Immature natural killer cell (primary cell): ENCODE measurements around the gene NGB. TPM values are rescaled to one million over a fixed set of nuclear protein-coding genes. Genes with fewer than 3 reads are reported as not detected.
A peak's percentile ranks its signal among the peaks of the same experiment; 100 is the strongest.
"Not testable (repeated sequence)": the region's sequence is repeated elsewhere in the genome, so short reads cannot be mapped to it uniquely, and the experiment has no call there.

Experiments
- DNase-seq, 3 donors: peaks; one replicate each; pipeline ENCODE4 v3.0.0; 2022; ENCODE audit warnings: mixed read lengths in 1 of 3
- H3K27ac Mint-ChIP-seq, 6 donors: one replicate each; pipeline ENCODE4 v1.8.0; 2020; ENCODE audit warnings: mixed read lengths in 6 of 6, mild to moderate bottlenecking in 5 of 6, inconsistent platforms in 4 of 6, moderate library complexity in 3 of 6
- H3K27me3 Mint-ChIP-seq, 3 donors: one replicate each; pipeline ENCODE4 v1.8.0; 2020 to 2021; ENCODE audit warnings: low read depth in 3 of 3, mild to moderate bottlenecking in 3 of 3, mixed read lengths in 3 of 3, moderate library complexity in 3 of 3, inconsistent platforms in 1 of 3
- H3K36me3 Mint-ChIP-seq, 3 donors: one replicate each; pipeline ENCODE4 v1.8.0; 2020; ENCODE audit warnings: mixed read lengths in 3 of 3, inconsistent platforms in 2 of 3, mild to moderate bottlenecking in 2 of 3
- H3K4me1 Mint-ChIP-seq, 2 donors: one replicate each; pipeline ENCODE4 v1.8.0; 2020; ENCODE audit warnings: inconsistent platforms in 2 of 2, mild to moderate bottlenecking in 2 of 2, mixed read lengths in 2 of 2, moderate library complexity in 1 of 2
- H3K4me3 Mint-ChIP-seq, 5 donors: one replicate each; pipeline ENCODE4 v1.8.0; 2020; ENCODE audit warnings: mild to moderate bottlenecking in 5 of 5, mixed read lengths in 5 of 5, inconsistent platforms in 3 of 5, moderate library complexity in 3 of 5
- H3K9me3 Mint-ChIP-seq, 6 donors: one replicate each; pipeline ENCODE4 v1.8.0; 2020; ENCODE audit warnings: mild to moderate bottlenecking in 6 of 6, mixed read lengths in 6 of 6, inconsistent platforms in 4 of 6, moderate library complexity in 3 of 6
- polyA plus RNA-seq, 3 donors: library from polyadenylated mRNA; unstranded; fragments of 300-500 nt; fragmentation: Illumina TruSeq; gene quantifications; one replicate each; pipeline ENCODE4 v1.2.3, GENCODE V29; 2021

NGB gene
- polyA plus RNA-seq, 3 donors from 2014 or later: not detected

DNA sequence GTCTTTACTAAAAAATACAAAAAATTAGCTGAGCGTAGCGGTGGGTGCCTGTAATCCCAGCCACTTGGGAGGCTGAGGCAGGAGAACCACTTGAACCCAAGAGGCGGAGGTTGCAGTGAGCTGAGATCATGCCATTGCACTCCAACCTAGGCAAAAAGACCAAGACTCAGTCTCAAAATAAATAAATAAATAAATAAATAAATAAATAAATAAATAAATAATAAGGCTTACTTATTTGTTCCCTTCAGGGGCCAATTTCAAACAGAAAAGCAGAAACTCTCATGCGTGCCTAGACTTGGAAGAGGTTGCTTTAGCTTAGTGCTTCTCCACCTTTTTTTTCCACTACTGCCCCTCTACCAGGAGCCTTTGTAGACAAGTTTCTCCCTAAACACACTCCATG is 9.9 kb upstream of the NGB start:
- not testable (repeated sequence) for H3K9me3 Mint-ChIP-seq, H3K27ac Mint-ChIP-seq, H3K4me3 Mint-ChIP-seq, DNase-seq, H3K27me3 Mint-ChIP-seq, H3K4me1 Mint-ChIP-seq
- peaks cover 11 to 24% (median 15%) of the 10 kb centered on the region in 3 donors for H3K36me3 Mint-ChIP-seq

DNA sequence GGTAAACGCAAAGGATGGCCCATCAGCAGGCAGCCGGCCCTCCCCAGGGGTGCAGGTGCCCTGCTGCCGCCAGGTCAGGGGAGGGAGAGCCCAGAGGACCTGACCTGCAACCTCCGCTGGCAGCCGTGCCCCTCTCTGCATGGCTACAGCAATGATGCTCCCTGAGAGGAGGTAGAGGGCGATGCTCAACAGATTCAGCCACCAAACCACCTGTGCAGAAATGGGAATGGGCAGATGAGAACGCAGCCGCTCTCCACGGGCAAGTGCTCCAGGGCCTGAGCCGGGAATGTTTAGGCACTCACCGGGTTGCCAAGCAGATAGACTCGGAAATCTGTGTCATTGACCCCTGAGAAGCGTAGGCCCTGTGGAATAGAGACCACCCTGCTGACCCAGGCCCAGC is 8.7 kb upstream of the NGB start:
- no peaks in the 10 kb centered on the region for H3K4me1 Mint-ChIP-seq
- H3K9me3 Mint-ChIP-seq: no peaks in the 10 kb centered on the region
- H3K36me3 Mint-ChIP-seq: peaks cover 0 to 12% (median 8%) of the 10 kb centered on the region in 3 donors
- H3K27ac Mint-ChIP-seq: no peak overlapping the region
- H3K27me3 Mint-ChIP-seq: no peaks in the 10 kb centered on the region
- no peak overlapping the region for H3K4me3 Mint-ChIP-seq
- DNase-seq: no peak

DNA sequence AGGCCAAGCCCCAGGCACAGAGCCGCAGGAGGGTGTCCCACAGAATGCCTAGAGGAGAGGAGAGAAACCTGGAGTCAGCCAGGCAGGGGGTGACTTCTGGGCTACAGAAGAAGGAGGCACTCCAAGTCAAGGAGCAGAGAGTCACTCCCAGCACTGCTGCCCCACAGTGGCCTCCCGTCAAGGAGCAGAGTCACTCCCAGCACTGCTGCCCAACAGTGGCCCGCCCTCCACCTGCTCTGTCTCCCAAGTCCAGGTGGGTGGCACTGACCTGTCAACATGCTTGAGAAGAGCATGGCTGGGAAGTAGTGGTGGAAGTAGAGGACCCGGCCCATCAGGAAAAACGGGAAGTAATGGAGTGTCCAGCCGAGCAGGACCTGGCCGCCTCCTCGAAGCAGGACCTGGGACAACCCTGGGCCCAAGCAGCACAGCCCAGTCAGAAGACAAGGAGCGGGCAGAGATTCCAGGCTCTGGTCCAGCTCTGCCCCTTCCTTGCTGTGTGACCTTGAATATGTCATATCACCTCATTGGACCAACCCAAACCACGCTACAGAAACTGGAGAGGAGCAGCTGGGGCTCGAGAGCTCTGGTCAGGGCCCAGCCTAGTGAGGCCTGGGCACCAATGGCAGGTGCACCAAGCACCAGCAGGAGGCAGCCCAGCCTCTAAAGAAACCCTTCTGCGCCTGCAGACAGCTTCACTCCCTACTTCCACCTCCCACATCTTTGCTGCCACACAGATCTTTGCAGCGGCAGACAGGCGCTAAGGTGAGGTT is 7.6 kb upstream of the NGB start:
- Mint-ChIP-seq H3K9me3 (no peaks in the 10 kb centered on the region), H3K27ac (no peak overlapping the region), H3K27me3 (no peaks in the 10 kb centered on the region), H3K36me3 (peaks cover 0 to 5% (median 2%) of the 10 kb centered on the region in 3 donors), H3K4me1 (no peaks in the 10 kb centered on the region), H3K4me3 (no peak overlapping the region)
- no peak for DNase-seq

DNA sequence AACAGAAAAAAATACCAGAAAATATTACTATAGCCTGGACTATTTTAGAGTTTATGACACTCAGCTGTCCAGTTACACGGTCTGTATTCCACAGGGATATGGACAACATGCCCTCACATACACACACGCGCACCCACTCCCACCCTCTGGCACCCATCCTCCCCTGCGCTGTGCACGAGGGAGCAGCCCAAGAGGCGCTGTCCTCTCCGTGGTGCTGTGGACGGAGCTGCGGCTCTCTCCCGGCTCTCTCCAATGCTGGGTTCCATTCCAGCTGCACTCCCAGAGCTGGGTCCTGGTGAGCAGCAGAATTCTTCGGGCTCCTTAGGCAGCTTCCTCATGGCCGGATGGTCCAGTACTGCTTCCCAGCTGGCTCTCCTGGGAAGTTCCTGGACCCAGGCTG is 6.0 kb upstream of the NGB start:
- Mint-ChIP-seq H3K9me3 (peaks cover 0 to 3% (median 0%) of the 10 kb centered on the region in 6 donors), H3K36me3 (peaks cover 0 to 3% (median 0%) of the 10 kb centered on the region in 3 donors), H3K27ac (no peak overlapping the region), H3K4me1 (no peaks in the 10 kb centered on the region), H3K27me3 (peaks cover 1 to 2% (median 2%) of the 10 kb centered on the region in 3 donors), H3K4me3 (no peak overlapping the region)
- no peak for DNase-seq

DNA sequence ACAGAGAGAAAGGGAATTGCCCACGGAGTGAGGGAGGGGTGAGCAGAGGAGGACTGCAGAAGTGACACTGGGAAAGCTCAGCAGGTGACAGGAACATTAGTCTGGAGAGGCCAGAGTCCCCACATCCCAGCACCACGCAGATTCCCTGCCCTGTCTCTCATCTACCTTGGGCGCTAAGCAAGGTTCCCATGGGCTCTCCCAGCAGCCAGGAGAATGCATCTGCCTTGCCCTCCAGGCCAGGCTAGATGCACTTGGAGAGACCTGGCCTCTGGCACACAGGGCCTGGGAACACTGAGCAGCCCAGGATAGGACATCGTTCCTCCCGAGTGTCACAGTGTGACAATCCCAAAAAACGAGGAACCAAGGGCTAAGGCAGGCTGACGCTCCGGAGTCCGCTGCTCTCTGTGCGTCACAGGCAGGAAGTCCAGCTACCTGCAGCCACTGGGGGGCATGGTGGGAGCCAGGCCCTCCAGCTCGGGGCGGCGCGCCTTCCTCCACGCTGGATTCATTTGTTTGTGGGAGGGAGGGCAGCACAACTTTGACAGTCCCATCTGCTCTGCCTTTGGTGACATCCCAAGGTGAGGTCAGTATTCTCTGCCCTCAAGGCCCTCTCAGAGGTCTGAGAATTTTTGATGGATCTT is 5.4 kb upstream of the NGB start:
- peaks cover 2 to 4% (median 3%) of the 10 kb centered on the region in 3 donors for H3K27me3 Mint-ChIP-seq
- H3K9me3 Mint-ChIP-seq: peaks cover 0 to 3% (median 0%) of the 10 kb centered on the region in 6 donors
- peak overlapping the region in 1 of 6 donors; percentile 35 for H3K27ac Mint-ChIP-seq
- H3K4me3 Mint-ChIP-seq: no peak overlapping the region
- DNase-seq: no peak
- peaks cover 0 to 3% (median 0%) of the 10 kb centered on the region in 3 donors for H3K36me3 Mint-ChIP-seq
- no peaks in the 10 kb centered on the region for H3K4me1 Mint-ChIP-seq

DNA sequence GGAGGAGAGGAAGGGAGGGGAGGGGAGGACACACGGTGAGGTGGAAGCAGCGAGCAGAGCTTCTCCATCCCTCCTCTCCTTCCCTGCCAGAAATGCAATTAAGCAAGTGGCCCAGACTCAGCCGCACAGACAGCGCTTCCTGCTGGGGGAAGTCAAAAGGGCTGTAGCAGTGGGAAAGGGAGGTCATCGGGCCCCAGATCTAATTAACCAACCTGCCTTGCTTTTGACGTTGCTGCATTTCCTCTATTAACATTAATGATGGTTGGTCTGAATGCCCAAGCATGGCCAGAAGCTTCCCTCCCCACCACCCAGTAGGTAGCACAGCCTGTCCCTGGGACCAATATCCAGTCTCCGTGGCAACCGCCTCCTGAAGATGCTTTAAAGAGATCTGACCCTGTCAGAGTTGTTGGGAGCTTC is 4.6 kb upstream of the NGB start:
- H3K9me3 Mint-ChIP-seq: peaks cover 0 to 3% (median 0%) of the 10 kb centered on the region in 6 donors
- H3K27me3 Mint-ChIP-seq: peaks cover 2 to 4% (median 3%) of the 10 kb centered on the region in 3 donors
- H3K36me3 Mint-ChIP-seq: peaks cover 0 to 3% (median 0%) of the 10 kb centered on the region in 3 donors
- no peak overlapping the region for H3K27ac Mint-ChIP-seq
- H3K4me1 Mint-ChIP-seq: no peaks in the 10 kb centered on the region
- no peak overlapping the region for H3K4me3 Mint-ChIP-seq
- no peak for DNase-seq

DNA sequence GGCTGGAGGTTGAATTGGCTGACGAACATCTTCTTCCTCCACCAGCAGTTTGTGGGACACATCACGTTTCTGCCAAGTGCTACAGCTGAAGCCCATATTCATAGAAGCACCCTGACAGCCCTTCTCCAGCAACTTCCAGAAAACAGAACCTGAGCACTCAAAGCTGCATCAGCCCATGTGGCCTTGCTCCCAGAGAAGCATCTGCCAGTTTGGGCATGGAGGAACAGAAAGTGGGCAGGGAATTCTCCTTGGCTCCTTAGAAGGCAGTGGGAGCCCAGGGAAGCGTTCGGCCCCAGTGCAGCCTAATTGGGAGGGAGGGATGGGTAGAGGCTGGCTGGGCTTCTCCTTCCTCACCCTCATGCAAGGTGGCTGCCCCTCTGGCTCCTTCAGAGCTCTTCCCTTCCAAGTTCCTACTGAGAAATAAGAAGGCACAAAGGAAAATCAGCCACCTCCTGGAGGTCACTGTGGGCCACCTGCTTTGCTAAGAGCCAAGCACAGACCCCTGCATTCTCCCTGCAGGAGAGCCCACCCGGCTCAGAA is 4.1 kb upstream of the NGB start:
- no peak overlapping the region for H3K27ac Mint-ChIP-seq
- H3K36me3 Mint-ChIP-seq: peaks cover 0 to 3% (median 0%) of the 10 kb centered on the region in 3 donors
- DNase-seq: no peak
- peaks cover 2 to 4% (median 4%) of the 10 kb centered on the region in 3 donors for H3K27me3 Mint-ChIP-seq
- no peaks in the 10 kb centered on the region for H3K4me1 Mint-ChIP-seq
- H3K4me3 Mint-ChIP-seq: no peak overlapping the region
- peaks cover 0 to 3% (median 0%) of the 10 kb centered on the region in 6 donors for H3K9me3 Mint-ChIP-seq

DNA sequence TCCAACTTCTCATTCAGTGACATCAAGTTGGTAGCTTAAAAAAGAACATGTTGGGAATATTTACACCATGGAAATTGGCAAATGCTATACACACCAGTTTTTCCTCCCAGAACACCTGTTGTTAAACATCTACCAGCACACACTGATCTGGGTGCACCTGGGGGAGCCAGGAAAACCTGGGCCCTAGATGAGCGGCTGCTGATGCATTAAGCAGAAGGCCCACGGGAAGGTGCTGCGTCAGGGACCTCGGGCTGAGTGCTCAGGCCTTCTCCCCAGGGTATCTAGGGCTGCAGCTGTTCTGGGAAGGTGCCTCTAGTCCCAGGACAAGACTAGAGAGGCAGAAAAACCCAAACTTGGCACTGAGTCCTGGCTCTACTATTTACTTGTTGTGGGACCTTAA is 2.8 kb upstream of the NGB start:
- no peak for DNase-seq
- H3K36me3 Mint-ChIP-seq: no peaks in the 10 kb centered on the region
- H3K9me3 Mint-ChIP-seq: peaks cover 0 to 3% (median 0%) of the 10 kb centered on the region in 6 donors
- H3K27me3 Mint-ChIP-seq: peaks cover 4 to 8% (median 5%) of the 10 kb centered on the region in 3 donors
- H3K27ac Mint-ChIP-seq: no peak overlapping the region
- no peak overlapping the region for H3K4me3 Mint-ChIP-seq
- no peaks in the 10 kb centered on the region for H3K4me1 Mint-ChIP-seq

DNA sequence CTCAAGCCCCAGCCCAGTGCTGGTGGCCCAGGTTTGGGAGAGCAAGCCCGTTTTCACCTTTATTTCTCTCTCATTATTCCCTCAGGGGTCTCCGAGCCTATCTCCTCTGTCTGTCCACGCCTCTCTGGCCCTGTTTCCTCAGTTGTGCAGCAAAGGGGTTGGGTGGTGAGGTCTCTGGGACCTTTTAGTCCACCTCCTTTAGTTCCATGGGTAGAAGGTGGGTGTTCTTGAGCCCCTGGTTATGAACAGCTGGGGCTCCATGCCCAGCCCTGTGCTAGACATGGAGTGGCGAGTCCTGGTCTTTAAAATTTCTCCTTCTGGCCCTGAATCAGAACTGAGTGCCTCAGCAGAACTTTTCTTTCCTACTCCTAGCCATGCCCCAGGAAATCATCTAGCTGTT is 1.3 kb upstream of the NGB start:
- H3K36me3 Mint-ChIP-seq: no peaks in the 10 kb centered on the region
- H3K4me3 Mint-ChIP-seq: no peak overlapping the region
- no peak overlapping the region for H3K27ac Mint-ChIP-seq
- H3K9me3 Mint-ChIP-seq: peaks cover 0 to 3% (median 0%) of the 10 kb centered on the region in 6 donors
- H3K4me1 Mint-ChIP-seq: no peaks in the 10 kb centered on the region
- H3K27me3 Mint-ChIP-seq: peaks cover 4 to 8% (median 5%) of the 10 kb centered on the region in 3 donors
- DNase-seq: no peak

DNA sequence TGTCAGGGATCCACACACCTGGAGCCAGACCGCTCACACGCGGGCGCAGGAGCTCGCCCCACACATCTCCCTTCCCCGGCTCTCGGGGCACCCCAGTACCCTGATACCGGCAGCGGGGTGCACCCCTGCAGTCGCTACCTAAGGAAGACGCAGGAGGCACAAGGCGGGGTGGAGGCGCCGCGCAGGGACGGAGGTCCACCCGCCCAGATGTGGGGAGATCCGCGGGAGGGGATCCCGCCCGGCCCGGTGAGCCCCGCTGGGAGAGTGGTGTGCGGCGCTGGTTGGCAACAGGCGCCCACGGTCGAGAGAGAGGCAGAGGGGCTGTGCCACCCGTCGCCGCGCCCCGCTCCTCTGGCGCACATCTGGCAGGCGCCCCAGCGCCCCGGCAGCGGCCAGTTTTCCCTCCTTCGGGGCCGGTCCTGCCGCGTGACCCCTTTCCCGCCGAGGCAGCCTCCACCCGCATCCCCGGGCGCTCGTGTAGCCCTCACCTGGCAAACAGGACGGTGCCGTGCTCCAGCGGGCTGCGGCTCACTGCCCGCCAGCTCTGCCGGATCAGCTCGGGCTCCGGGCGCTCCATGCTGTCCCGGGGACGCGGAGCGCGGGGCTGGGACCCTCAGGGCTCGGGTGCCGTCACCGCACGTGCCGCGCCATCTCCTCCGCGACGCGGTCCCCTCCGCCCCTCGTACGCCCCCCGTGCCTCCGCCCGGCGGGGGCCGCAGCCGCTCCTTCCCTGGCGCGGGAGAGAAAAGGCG is 469 bp downstream of the NGB start:
- Mint-ChIP-seq H3K9me3 (peaks cover 0 to 3% (median 0%) of the 10 kb centered on the region in 6 donors), H3K27ac (no peak overlapping the region), H3K4me1 (no peaks in the 10 kb centered on the region), H3K4me3 (no peak overlapping the region), H3K36me3 (no peaks in the 10 kb centered on the region), H3K27me3 (peaks cover 4 to 8% (median 5%) of the 10 kb centered on the region in 3 donors)
- DNase-seq: no peak

DNA sequence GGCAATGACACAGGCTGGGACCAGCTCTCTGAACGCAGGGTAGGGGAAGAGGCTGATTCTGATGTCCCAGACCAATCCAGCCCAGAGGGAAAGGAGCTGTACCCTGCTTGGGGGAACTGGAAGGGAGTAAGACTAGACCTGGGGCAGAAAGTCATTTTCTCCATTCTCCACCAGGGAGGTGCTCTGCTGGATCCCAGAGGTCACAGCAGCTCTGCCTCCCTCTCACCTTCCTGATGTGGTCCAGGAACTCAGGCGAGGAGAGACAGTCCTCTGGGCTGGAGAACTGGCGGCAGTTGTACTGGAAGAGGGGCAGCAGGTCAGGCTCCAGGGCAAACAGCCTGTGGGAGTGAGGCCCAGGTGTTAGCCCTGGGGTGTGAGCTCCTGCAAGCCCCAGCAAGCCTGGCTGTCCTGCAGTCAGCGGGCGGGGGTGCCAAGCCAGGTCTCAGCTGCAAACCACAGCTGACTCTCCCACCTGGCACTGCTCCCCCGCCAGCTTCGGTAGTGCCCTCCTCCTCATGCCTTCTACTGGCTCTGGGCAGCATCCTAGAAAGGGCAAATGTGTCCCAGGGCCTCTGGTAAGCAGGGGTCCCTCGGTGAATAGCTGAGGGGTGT is 1.9 kb downstream of the NGB start:
- Mint-ChIP-seq H3K9me3 (peaks cover 0 to 3% (median 0%) of the 10 kb centered on the region in 6 donors), H3K4me3 (no peak overlapping the region), H3K27me3 (peaks cover 4 to 8% (median 5%) of the 10 kb centered on the region in 3 donors), H3K4me1 (no peaks in the 10 kb centered on the region), H3K27ac (no peak overlapping the region), H3K36me3 (no peaks in the 10 kb centered on the region)
- DNase-seq: no peak

DNA sequence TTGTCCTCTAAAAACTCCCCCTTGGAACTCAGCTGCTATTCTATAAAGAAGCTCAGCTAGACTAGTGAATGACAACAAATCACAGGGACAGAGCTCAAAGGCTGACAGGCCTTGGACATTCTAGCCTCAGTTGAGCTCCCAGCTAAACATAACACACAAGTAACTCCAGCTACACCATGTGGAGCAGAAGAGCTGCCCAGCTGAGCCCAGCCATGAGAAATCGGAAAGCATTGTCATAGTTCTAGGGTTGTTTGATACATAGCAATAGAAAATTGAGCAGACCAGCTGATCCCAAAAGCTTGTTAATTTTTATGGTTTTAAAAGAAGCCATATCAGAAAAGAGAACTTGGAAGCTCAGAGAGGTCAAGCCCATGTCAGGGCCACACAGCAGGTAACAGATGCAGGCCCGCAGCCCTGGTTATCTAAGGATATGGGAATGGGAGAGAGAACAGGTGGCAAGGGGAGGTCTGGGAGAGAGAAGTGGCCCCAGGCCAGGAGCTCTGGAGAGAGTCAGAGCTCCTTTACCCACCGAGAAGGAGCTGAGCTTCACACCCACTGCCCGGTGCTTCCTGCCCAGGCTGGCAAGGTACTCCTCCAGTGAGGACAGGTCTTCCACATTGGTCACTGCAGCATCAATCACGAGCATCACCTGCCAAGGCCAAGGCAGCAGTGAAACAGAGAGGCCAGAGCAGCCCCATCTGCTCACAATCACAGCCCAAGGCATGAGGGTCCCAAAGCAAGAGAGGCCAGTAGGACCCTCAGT is 2.9 kb downstream of the NGB start:
- peaks cover 4 to 8% (median 5%) of the 10 kb centered on the region in 3 donors for H3K27me3 Mint-ChIP-seq
- H3K4me3 Mint-ChIP-seq: no peak overlapping the region
- H3K4me1 Mint-ChIP-seq: no peaks in the 10 kb centered on the region
- peaks cover 0 to 3% (median 0%) of the 10 kb centered on the region in 6 donors for H3K9me3 Mint-ChIP-seq
- no peak for DNase-seq
- no peaks in the 10 kb centered on the region for H3K36me3 Mint-ChIP-seq
- H3K27ac Mint-ChIP-seq: no peak overlapping the region

DNA sequence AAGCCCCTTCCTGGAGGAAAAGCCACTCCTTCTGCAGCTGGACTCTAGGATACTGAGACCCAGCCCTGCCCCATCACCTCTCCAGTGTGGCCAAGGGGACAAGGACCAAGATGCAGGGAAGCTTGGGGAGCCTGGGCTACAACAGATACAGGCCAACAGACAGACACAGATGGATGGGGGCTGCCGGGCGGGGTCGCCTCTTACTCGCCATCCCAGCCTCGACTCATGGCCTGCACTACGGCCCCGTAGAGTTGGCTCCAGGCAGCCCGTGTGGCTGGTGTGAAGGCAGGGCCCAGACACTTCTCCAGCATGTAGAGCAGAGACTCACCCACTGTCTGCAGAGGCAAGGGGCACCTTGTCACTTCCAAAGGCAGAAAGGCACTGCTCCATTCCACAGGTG is 4.7 kb downstream of the NGB start:
- Mint-ChIP-seq H3K27ac (no peak overlapping the region), H3K4me1 (no peaks in the 10 kb centered on the region), H3K9me3 (peaks cover 0 to 1% (median 0%) of the 10 kb centered on the region in 6 donors), H3K27me3 (peaks cover 2 to 9% (median 5%) of the 10 kb centered on the region in 3 donors), H3K4me3 (no peak overlapping the region), H3K36me3 (no peaks in the 10 kb centered on the region)
- no peak for DNase-seq
